Suprapubic skin (tissue), 4 donors: ENCODE results near the gene SIPA1L3.

Experiments
- POLR2A ChIP-seq, 2 donors: fragments of 450-650 bp; IDR thresholded peaks; one replicate each; pipeline ENCODE4 v1.6.1; 2017; ENCODE audit warnings: antibody characterized with exemption in 2 of 2, mild to moderate bottlenecking in 2 of 2, moderate library complexity in 2 of 2
- POLR2AphosphoS5 ChIP-seq, 3 donors: sonication (generic); formaldehyde crosslinking; IDR thresholded peaks; one replicate each; pipeline ENCODE4 v1.6.1; 2017; ENCODE audit warnings: antibody characterized with exemption in 3 of 3

DNA sequence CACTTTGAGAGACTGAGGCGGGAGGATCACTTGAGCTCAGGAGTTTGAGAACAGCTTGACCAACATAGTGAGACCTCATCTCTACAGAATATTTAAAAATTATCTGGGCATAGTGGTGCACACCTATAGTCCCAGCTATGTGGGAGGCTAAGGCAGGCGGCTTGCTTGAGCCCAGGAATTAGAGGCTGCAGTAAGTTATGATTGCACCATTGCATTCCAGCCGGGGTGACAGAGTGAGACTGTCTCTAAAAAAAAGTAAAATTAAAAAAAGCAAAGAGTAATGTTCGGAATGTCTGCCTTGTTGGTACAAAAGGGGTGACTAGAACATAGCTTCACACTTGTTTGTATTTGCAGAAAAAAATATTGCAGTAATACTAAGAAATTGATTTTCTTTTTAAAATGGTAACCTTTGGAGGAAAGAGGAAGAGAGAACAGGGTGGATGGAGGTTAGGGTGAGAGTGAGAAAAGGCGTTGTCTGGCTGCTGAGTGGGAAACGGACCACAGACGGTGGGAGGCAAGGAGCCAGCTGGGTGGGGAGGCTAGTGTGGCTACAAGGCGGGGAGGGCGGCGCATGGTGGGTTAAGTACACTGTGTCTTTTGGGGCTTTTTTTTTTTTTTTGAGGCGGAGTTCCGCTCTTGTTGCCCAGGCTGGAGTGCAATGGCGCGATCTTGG lies 339.0 kb downstream of the SIPA1L3 start:
- TF ChIP-seq POLR2A (IDR thresholded peaks at IDR 0.05) (no peak), POLR2AphosphoS5 (IDR thresholded peaks at IDR 0.05) (no peak)
